Measurements from ENCODE around the gene S100A8.

DNA sequence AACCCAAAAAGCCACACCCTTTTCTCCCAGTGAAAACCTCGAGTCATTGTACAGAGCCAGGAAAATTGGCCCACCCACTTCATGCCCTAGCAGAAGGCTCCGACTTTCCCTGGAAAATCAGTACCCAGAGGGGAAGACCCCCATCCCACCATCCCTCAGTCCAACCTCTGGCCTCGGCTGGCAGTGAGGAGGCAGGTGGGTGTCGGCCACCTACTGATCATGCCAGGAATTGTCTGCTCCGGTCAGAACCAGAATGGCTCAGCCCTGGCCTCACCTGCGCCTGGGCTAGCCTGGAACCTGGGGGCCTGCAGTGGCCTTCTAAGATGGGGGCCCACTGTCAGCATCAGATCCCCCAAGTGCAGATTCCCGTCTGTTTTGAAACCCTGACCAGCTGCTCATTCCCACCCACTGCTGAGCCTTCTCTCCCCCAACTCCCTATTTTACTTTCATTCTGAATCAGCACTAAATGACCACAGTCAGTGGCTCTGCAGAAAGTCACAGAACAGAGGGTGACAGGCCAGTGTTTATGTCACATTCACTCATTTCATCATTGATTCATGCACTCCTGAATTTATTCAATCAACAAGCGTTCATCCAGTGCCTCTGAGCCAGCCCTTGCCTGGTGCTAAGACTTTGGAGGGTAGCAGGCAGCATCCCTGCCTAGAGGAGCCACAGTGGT lies 36.2 kb downstream of the S100A8 start:
- no peak for TF ChIP-seq POLR2AphosphoS5 (IDR thresholded peaks at IDR 0.05)
- TF ChIP-seq, protein P1, sequence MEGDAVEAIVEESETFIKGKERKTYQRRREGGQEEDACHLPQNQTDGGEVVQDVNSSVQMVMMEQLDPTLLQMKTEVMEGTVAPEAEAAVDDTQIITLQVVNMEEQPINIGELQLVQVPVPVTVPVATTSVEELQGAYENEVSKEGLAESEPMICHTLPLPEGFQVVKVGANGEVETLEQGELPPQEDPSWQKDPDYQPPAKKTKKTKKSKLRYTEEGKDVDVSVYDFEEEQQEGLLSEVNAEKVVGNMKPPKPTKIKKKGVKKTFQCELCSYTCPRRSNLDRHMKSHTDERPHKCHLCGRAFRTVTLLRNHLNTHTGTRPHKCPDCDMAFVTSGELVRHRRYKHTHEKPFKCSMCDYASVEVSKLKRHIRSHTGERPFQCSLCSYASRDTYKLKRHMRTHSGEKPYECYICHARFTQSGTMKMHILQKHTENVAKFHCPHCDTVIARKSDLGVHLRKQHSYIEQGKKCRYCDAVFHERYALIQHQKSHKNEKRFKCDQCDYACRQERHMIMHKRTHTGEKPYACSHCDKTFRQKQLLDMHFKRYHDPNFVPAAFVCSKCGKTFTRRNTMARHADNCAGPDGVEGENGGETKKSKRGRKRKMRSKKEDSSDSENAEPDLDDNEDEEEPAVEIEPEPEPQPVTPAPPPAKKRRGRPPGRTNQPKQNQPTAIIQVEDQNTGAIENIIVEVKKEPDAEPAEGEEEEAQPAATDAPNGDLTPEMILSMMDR (IDR thresholded peaks at IDR 0.05): no peak

Data from gastroesophageal sphincter (tissue), 3 donors.